ENCODE results near the gene LCT.

DNA sequence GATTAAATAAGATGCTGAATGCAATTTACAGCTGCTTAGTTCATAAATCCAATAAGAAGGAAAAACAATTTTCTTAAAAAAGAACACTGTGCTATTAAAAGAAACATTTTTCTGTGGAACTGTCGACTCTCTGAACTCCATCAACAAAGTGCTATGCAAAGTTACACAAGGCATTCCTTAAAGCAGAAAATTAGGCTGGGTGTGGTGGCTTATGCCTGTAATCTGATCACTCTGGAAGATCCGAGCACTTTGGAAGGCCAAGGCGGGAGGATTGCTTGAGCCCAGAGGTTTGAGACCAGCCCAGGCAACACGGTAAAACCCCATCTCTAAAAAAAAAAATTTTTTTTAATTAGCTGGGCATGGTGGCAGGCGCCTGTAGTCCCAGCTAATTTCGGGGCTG lies 26.2 kb upstream of the LCT start:
- TF ChIP-seq, protein P1, sequence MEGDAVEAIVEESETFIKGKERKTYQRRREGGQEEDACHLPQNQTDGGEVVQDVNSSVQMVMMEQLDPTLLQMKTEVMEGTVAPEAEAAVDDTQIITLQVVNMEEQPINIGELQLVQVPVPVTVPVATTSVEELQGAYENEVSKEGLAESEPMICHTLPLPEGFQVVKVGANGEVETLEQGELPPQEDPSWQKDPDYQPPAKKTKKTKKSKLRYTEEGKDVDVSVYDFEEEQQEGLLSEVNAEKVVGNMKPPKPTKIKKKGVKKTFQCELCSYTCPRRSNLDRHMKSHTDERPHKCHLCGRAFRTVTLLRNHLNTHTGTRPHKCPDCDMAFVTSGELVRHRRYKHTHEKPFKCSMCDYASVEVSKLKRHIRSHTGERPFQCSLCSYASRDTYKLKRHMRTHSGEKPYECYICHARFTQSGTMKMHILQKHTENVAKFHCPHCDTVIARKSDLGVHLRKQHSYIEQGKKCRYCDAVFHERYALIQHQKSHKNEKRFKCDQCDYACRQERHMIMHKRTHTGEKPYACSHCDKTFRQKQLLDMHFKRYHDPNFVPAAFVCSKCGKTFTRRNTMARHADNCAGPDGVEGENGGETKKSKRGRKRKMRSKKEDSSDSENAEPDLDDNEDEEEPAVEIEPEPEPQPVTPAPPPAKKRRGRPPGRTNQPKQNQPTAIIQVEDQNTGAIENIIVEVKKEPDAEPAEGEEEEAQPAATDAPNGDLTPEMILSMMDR (IDR thresholded peaks at IDR 0.05), result no peak
- TF ChIP-seq POLR2AphosphoS5 (IDR thresholded peaks at IDR 0.05), result no peak
- no peak for TF ChIP-seq POLR2A (IDR thresholded peaks at IDR 0.05)

Data from stomach (tissue), 4 donors.